Measurements from ENCODE around the gene MYL3. TPM values are rescaled to one million over a fixed set of nuclear protein-coding genes. Genes with fewer than 3 reads are reported as not detected.
"Not testable (repeated sequence)": the region's sequence is repeated elsewhere in the genome, so short reads cannot be mapped to it uniquely, and the experiment has no call there.

The MYL3 gene
- 1 to 10 TPM in 3 of 4 donors, not detected in 1; 4.9 to 9.6 (median 6.0) TPM for total RNA-seq

DNA sequence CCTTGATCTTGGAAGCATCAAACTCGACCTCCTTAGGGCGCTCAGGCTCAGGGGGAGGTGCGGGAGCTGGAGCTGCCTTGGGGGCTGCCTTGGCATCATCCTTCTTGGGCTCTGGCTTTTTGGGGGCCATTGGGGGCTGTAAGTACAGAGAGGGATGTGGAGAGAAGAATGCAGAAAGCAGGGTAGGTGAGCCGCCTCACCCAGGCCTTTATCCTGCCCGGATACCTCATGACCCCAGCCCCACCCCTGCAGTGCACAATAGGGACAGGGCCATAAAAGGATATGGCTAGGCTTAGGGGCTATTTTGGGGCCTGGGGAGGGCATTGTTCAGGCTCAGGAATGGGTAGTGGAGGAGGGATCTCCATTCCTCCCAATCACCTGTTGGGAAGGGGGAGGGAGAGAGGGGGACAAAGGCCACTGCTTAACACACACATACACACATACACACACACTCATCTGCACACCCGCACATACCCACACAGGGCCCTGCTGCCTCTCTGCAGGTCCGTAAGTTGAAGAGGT, at the start of gene MYL3:
TSS of gene MYL3 (minus strand) at position 184 of the 522 bp plus-strand sequence. CDS start at position 130, 54 bp downstream.
- Histone ChIP-seq H3K9me3 (no peaks in the 10 kb centered on the region), H3K27ac (no peak within 1 kb of the TSS), H3K27me3 (no peaks in the 10 kb centered on the region), H3K36me3 (no peaks in the 10 kb centered on the region), H3K4me3 (no peak within 1 kb of the TSS), H3K4me1 (peaks cover 5 to 15% of the 10 kb centered on the region in 2 donors)
- peak; percentile 6 to 7 for DNase-seq
- TF ChIP-seq CTCF (IDR thresholded peaks at IDR 0.05) (no peak), POLR2A (IDR thresholded peaks at IDR 0.05) (no peak)
- intact Hi-C loops (cut with DNase I; ENCODE audit: low total_unique reads), result no loop called here

- Histone ChIP-seq H3K27me3 (no peaks in the 10 kb centered on the region), H3K9me3 (no peaks in the 10 kb centered on the region), H3K27ac (no peak overlapping the region), H3K4me3 (no peak overlapping the region), H3K4me1 (peaks cover 0 to 8% of the 10 kb centered on the region in 2 donors), H3K36me3 (no peaks in the 10 kb centered on the region)
- TF ChIP-seq POLR2A (IDR thresholded peaks at IDR 0.05) (no peak), CTCF (IDR thresholded peaks at IDR 0.05) (no peak)
- no peak for DNase-seq
- intact Hi-C loops (cut with DNase I; ENCODE audit: low total_unique reads), result no loop called here
Observed at GRCh38 chr3:46912986-46913385, 49.7 kb upstream of the MYL3 start.

- H3K27me3 ChIP-seq; H3K9me3 ChIP-seq; H3K36me3 ChIP-seq; intact Hi-C loops (cut with DNase I; ENCODE audit: low total_unique reads); DNase-seq; H3K4me1 ChIP-seq; H3K27ac ChIP-seq; H3K4me3 ChIP-seq: not testable (repeated sequence)
Observed at GRCh38 chr3:46910914-46911313, 47.7 kb upstream of the MYL3 start.

GRCh38 chr3:46910166-46910760, 47.0 kb upstream of the MYL3 start:
- H3K4me3 ChIP-seq, result no peak overlapping the region
- no peaks in the 10 kb centered on the region for H3K36me3 ChIP-seq
- H3K27ac ChIP-seq, result no peak overlapping the region
- DNase-seq, result peak in 1 of 2 donors; percentile 11
- no peaks in the 10 kb centered on the region for H3K27me3 ChIP-seq
- intact Hi-C loops (cut with DNase I; ENCODE audit: low total_unique reads), result no loop called here
- no peak for TF ChIP-seq POLR2A (IDR thresholded peaks at IDR 0.05)
- no peak for TF ChIP-seq CTCF (IDR thresholded peaks at IDR 0.05)
- no peaks in the 10 kb centered on the region for H3K9me3 ChIP-seq
- H3K4me1 ChIP-seq, result peaks cover 0 to 8% of the 10 kb centered on the region in 2 donors

DNA sequence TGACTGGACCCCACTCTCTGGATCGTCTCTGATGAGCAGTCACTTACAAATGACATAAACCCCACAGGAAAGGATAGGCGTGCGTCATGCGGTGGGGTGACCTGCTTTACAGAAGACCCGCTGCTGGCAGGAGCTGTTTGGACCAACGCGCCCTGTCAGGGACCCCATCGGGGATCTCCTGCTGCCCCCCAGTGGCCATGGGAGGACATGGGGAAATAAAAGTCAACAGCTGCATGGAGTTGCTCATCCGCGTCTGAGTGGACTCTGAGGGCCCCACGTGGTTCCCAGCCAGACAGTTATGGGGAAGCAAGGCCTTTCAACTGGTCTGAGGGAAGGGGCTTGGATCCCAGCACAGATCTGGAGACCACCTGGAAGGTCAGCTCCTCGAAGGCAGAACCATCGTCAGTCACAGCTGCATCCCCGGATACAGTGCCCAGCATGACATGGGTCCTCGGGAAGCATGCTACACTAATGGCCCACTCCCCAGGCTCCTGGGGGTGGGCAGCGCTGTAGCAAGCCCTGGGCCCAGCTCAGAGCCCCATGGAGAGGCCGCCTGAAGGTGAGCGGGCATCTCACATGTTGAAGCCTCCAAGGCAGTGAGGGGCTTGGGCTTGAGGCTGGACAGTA, 46.4 kb upstream of the MYL3 start:
- intact Hi-C loops (cut with DNase I; ENCODE audit: low total_unique reads), result loop anchor here (5.0 kb wide), 1 partner anchor 202 kb away; no protein-coding TSS in a partner anchor
- TF ChIP-seq CTCF (IDR thresholded peaks at IDR 0.05) (peak; percentile 85 to 89 (median 88)), POLR2A (IDR thresholded peaks at IDR 0.05) (no peak)
- Histone ChIP-seq H3K36me3 (no peaks in the 10 kb centered on the region), H3K4me1 (peaks cover 0 to 8% of the 10 kb centered on the region in 2 donors), H3K27ac (no peak overlapping the region), H3K27me3 (no peaks in the 10 kb centered on the region), H3K4me3 (no peak overlapping the region), H3K9me3 (no peaks in the 10 kb centered on the region)
- peak; percentile 83 to 86 for DNase-seq

Data from uterus (tissue), 4 donors.